Measurements from ENCODE around the gene PEX11G. TPM values are rescaled to one million over a fixed set of nuclear protein-coding genes. Genes with fewer than 3 reads are reported as not detected.
A peak's percentile ranks its signal among the peaks of the same experiment; 100 is the strongest.

PEX11G gene
- total and polyA plus RNA-seq, 9 of the 15 experiments (the other 6 are each of a cell fraction or from before 2014, with no cell fraction given) = 0.07 to 3.2 (median 0.70) TPM; not detected in 1

- no peak for FAIRE-seq
- peaks cover 10 to 41% of the 10 kb centered on the region in 2 experiments for H3K4me1 ChIP-seq (replicated peaks in 1 of 2; ENCODE audit: control insufficient read depth in 2 of 2, insufficient read depth in 2 of 2, low read length in 2 of 2)
- DNase-seq (ENCODE audit: extremely low read depth in 1 of 4, low spot score in 3 of 4) = no peak
- intact Hi-C loops (cut with micrococcal nuclease) = no loop called here
- ChIA-PET CTCF (ENCODE audit: low intra/inter-chr PET ratio) (no interaction called here), POLR2A (interaction anchor here (0.6 kb wide), 1 partner anchor 9 kb away, joined by 3 read pairs; no protein-coding TSS in a partner anchor)
- in situ Hi-C loops (cut with MboI) = no loop called here
- no TSS peak for BruUV-seq (replicated peaks)
- H3K4me3 ChIP-seq = no peak overlapping the region
- no peaks in the 10 kb centered on the region for H3K79me2 ChIP-seq (ENCODE audit: control insufficient read depth, insufficient read depth, low read length)
- H3K9me1 ChIP-seq (ENCODE audit: control insufficient read depth, insufficient read depth, low read length) = peaks cover under 1% of the 10 kb centered on the region
- H3K9me3 ChIP-seq (replicated peaks; ENCODE audit: control insufficient read depth, insufficient read depth, low read depth, low read length) = no peaks in the 10 kb centered on the region
- ATAC-seq = no peak
- H2AFZ ChIP-seq (ENCODE audit: low read depth, low read length) = no peak overlapping the region
- H3K36me3 ChIP-seq (ENCODE audit: control insufficient read depth, insufficient read depth, low read length) = no peaks in the 10 kb centered on the region
- no peak overlapping the region for H3K27ac ChIP-seq (ENCODE audit: extremely low read depth, low read depth, low read length)
- no peaks in the 10 kb centered on the region for H4K20me1 ChIP-seq (replicated peaks; ENCODE audit: control insufficient read depth, insufficient read depth, low read length)
- WGBS (ENCODE audit: insufficient coverage, low coverage, missing lambda C conversion rate) = 56% methylated on average over 26 of the region's 35 CpGs
- no peak overlapping the region for H3K4me2 ChIP-seq (ENCODE audit: insufficient read depth, low read length)
- TF ChIP-seq ERF (CRISPR knock-in tag; IDR thresholded peaks at IDR 0.05) = no peak
- TF ChIP-seq RCOR1 (IDR thresholded peaks at IDR 0.05; ENCODE audit: borderline replicate concordance in 1 of 2, low read depth in 2 of 2, low read length in 2 of 2) = no peak
- no peak for TF ChIP-seq HINFP (tag; conservative IDR thresholded peaks at IDR 0.05; ENCODE audit: low read depth)
- TF ChIP-seq YBX1 (IDR thresholded peaks at IDR 0.05) = no peak
- TF ChIP-seq RBM39 (optimal IDR thresholded peaks at IDR 0.05; ENCODE audit: low read depth, low read length) = no peak
- TF ChIP-seq HSF4 (CRISPR knock-in tag; IDR thresholded peaks at IDR 0.05; ENCODE audit: borderline replicate concordance) = no peak
- TF ChIP-seq ZNF274 (IDR thresholded peaks at IDR 0.05; ENCODE audit: borderline replicate concordance, low read depth, low read length) = no peak
- TF ChIP-seq TFE3 (CRISPR knock-in tag; IDR thresholded peaks at IDR 0.05) = no peak
- 0 out of 6 replicates have a peak, but pooled peaks of 1 of the 3 experiments have one; percentile 7 for TF ChIP-seq CTCF (IDR thresholded peaks at IDR 0.05 in 2 of 3, conservative IDR thresholded peaks at IDR 0.05 in 1 of 3; ENCODE audit: insufficient read depth in 2 of 3, low read depth in 1 of 3, low read length in 3 of 3)
- no peak for TF ChIP-seq MLX (CRISPR knock-in tag; conservative IDR thresholded peaks at IDR 0.05)
- no peak for TF ChIP-seq SMARCE1 (IDR thresholded peaks at IDR 0.05)
- TF ChIP-seq ZNF584 (CRISPR knock-in tag; IDR thresholded peaks at IDR 0.05; ENCODE audit: low read depth) = no peak
- TF ChIP-seq E2F1 (CRISPR knock-in tag; IDR thresholded peaks at IDR 0.05) = no peak
- TF ChIP-seq POLR2G (IDR thresholded peaks at IDR 0.05; ENCODE audit: low read depth, low read length) = peak; percentile 50
- peak overlapping the region in 1 of 2 experiments; percentile 58; a peak in 1 of 4 replicates for H3K9ac ChIP-seq (ENCODE audit: insufficient read depth in 1 of 2, low read depth in 2 of 2, low read length in 2 of 2)
- H3K27me3 ChIP-seq (ENCODE audit: control insufficient read depth in 2 of 2, insufficient read depth in 2 of 2, low read length in 2 of 2) = no peaks in the 10 kb centered on the region
These were observed 11.9 kb downstream of the PEX11G start for GRCh38 chr19:7476777-7477494.

Data from K562 (cell line).